ENCODE data around the gene PANK2. TPM values are rescaled to one million over a fixed set of nuclear protein-coding genes. Genes with fewer than 3 reads are reported as not detected.

Gene PANK2
- total and polyA plus RNA-seq, 2 of the 8 experiments (the other 6 are each of a cell fraction or from before 2014, with no cell fraction given): 17.1 to 57.5 TPM

DNA sequence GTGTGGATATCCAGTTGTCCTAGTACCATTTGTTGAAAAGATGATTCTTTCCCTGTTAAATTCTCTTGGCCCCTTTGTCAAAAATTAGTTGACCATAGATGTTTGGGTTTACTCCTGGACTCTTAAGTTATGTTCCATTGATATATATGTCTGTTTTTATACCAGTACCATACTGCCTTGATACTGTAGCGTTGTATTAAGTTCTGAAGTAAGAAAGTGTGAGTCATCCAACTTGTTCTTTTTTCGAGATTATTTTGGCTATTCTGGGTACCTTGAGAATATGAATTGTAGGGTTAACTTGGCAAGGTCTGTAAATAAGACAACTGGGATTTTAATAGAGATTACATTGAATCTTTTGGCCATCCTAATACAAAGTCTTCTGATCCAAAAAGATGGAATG is 26.5 kb downstream of the PANK2 start (continued):
- TF ChIP-seq EP300 (IDR thresholded peaks at IDR 0.05; ENCODE audit: borderline replicate concordance in 1 of 2, low read depth in 2 of 2, low read length in 2 of 2): no peak
- TF ChIP-seq TCF12 (IDR thresholded peaks at IDR 0.05; ENCODE audit: low read depth, low read length): no peak
- no peak for TF ChIP-seq TBP (IDR thresholded peaks at IDR 0.05; ENCODE audit: low read depth, low read length)
- no peak for TF ChIP-seq TAF1 (IDR thresholded peaks at IDR 0.05; ENCODE audit: low read depth, low read length)
